SK-N-DZ (cell line): Measurements from ENCODE around the gene OPCML.

Source experiments
- DNase-seq: peaks from one replicate; pipeline ENCODE4 v3.0.0-alpha.2; 2015; ENCODE audit warnings: low spot score

The OPCML gene

GRCh38 chr11:133300666-133301065 lies 231.6 kb downstream of the OPCML start:
- DNase-seq = no peak

- no peak for DNase-seq
Measured at GRCh38 chr11:133291780-133292179, 240.5 kb downstream of the OPCML start.

GRCh38 chr11:133285359-133285758 lies 246.9 kb downstream of the OPCML start:
- no peak for DNase-seq

- no peak for DNase-seq
Measured at GRCh38 chr11:133284156-133284555, 248.1 kb downstream of the OPCML start.

GRCh38 chr11:133277886-133278285 lies 254.4 kb downstream of the OPCML start:
- DNase-seq = no peak

GRCh38 chr11:133271871-133272776 lies 260.2 kb downstream of the OPCML start:
- no peak for DNase-seq

- no peak for DNase-seq
Measured at GRCh38 chr11:133271206-133271605, 261.1 kb downstream of the OPCML start.

GRCh38 chr11:133269267-133269666 lies 263.0 kb downstream of the OPCML start:
- no peak for DNase-seq

GRCh38 chr11:133266986-133267385 lies 265.3 kb downstream of the OPCML start:
- no peak for DNase-seq

GRCh38 chr11:133265530-133266035 lies 266.7 kb downstream of the OPCML start:
- DNase-seq = no peak

- no peak for DNase-seq
Measured at GRCh38 chr11:133263332-133263731, 269.0 kb downstream of the OPCML start.

- DNase-seq = no peak
Measured at GRCh38 chr11:133258751-133259150, 273.6 kb downstream of the OPCML start.

GRCh38 chr11:133254601-133255000 lies 277.7 kb downstream of the OPCML start:
- no peak for DNase-seq

- no peak for DNase-seq
Measured at GRCh38 chr11:133253570-133253969, 278.7 kb downstream of the OPCML start.

GRCh38 chr11:133251841-133252240 lies 280.5 kb downstream of the OPCML start:
- DNase-seq = no peak

- DNase-seq = no peak
Measured at GRCh38 chr11:133249530-133249929, 282.8 kb downstream of the OPCML start.

GRCh38 chr11:133249065-133249464 lies 283.2 kb downstream of the OPCML start:
- no peak for DNase-seq

GRCh38 chr11:133243832-133244231 lies 288.5 kb downstream of the OPCML start:
- no peak for DNase-seq

GRCh38 chr11:133240908-133241655 lies 291.2 kb downstream of the OPCML start:
- DNase-seq = no peak

- DNase-seq = no peak
Measured at GRCh38 chr11:133239575-133239974, 292.7 kb downstream of the OPCML start.

- DNase-seq = no peak
Measured at GRCh38 chr11:133238495-133238894, 293.8 kb downstream of the OPCML start.

- DNase-seq = no peak
Measured at GRCh38 chr11:133238027-133238426, 294.3 kb downstream of the OPCML start.

GRCh38 chr11:133235381-133235780 lies 296.9 kb downstream of the OPCML start:
- no peak for DNase-seq
